ENCODE results near the gene PRSS16. TPM values are rescaled to one million over a fixed set of nuclear protein-coding genes. Genes with fewer than 3 reads are reported as not detected.
"Not testable (repeated sequence)": the region's sequence is repeated elsewhere in the genome, so short reads cannot be mapped to it uniquely, and the experiment has no call there.

PRSS16 gene
- total RNA-seq, 1 experiment from 2014 or later, result 32.5 TPM

- intact Hi-C loops (cut with micrococcal nuclease; ENCODE audit: unreplicated experiment), result loop anchor here (1.0 to 10.0 kb wide), 5 partner anchors 17 to 681 kb away; no protein-coding TSS in a partner anchor
- no TSS peak for BruUV-seq (replicated peaks)
- Histone ChIP-seq H2AFZ (peak overlapping the region; percentile 90), H3K36me3 (ENCODE audit: low read depth) (no peaks in the 10 kb centered on the region), H3K27ac (0 out of 2 replicates have a peak overlapping the region, but pooled peaks have one; percentile 12), H3K4me3 (peak overlapping the region; percentile 73), H4K20me1 (ENCODE audit: insufficient read depth) (no peaks in the 10 kb centered on the region), H3K9me2 (ENCODE audit: insufficient read depth) (no peaks in the 10 kb centered on the region), H3K9me3 (ENCODE audit: insufficient read depth, low read depth) (no peaks in the 10 kb centered on the region), H3K4me1 (replicated peaks; ENCODE audit: insufficient read depth) (0 out of 2 replicates have a peak, but pooled peaks cover 4% of the 10 kb centered on the region), H3K27me3 (ENCODE audit: insufficient read depth, low read depth) (no peaks in the 10 kb centered on the region), H3K4me2 (peak overlapping the region; percentile 73), H3F3A (ENCODE audit: insufficient read depth, low read depth) (peaks cover 29% of the 10 kb centered on the region), H3K79me2 (ENCODE audit: low read depth) (no peaks in the 10 kb centered on the region)
- CTCF ChIA-PET, result no interaction called here
- DNase-seq, result peak in 1 of 2 experiments; percentile 45
- TF ChIP-seq EZH2 (IDR thresholded peaks at IDR 0.05; ENCODE audit: low read depth) (no peak), CTCF (conservative IDR thresholded peaks at IDR 0.05) (no peak)
- POLR2A ChIA-PET (ENCODE audit: unreplicated experiment), result no interaction called here
Observed at GRCh38 chr6:27214126-27214601, 33.3 kb upstream of the PRSS16 start.

- no TSS peak for BruUV-seq (replicated peaks)
- no peak overlapping the region for H3K27ac ChIP-seq
- intact Hi-C loops (cut with micrococcal nuclease; ENCODE audit: unreplicated experiment), result loop anchor here (10.0 kb wide), 2 partner anchors 288 to 468 kb away; no protein-coding TSS in a partner anchor
Observed at GRCh38 chr6:27216874-27217273, 30.6 kb upstream of the PRSS16 start.

GRCh38 chr6:27222971-27223370 lies 24.5 kb upstream of the PRSS16 start:
- H3K27me3 ChIP-seq (ENCODE audit: insufficient read depth, low read depth); H2AFZ ChIP-seq; H3K79me2 ChIP-seq (ENCODE audit: low read depth); H3K4me2 ChIP-seq; POLR2A ChIA-PET (ENCODE audit: unreplicated experiment); H3K9me3 ChIP-seq (ENCODE audit: insufficient read depth, low read depth); H3K27ac ChIP-seq; H3K4me1 ChIP-seq (replicated peaks; ENCODE audit: insufficient read depth); H3K36me3 ChIP-seq (ENCODE audit: low read depth); intact Hi-C loops (cut with micrococcal nuclease; ENCODE audit: unreplicated experiment); DNase-seq; BruUV-seq (replicated peaks); H3K9me2 ChIP-seq (ENCODE audit: insufficient read depth); H3K4me3 ChIP-seq; H3F3A ChIP-seq (ENCODE audit: insufficient read depth, low read depth); H4K20me1 ChIP-seq (ENCODE audit: insufficient read depth): not testable (repeated sequence)
- CTCF ChIA-PET, result interaction anchor here (0.6 kb wide), 1 partner anchor 93 kb away, joined by 3 read pairs; no protein-coding TSS in a partner anchor

More at GRCh38 chr6:27216874-27217273, 30.6 kb upstream of the PRSS16 start:
- no peak overlapping the region for H2AFZ ChIP-seq
- no peaks in the 10 kb centered on the region for H3K9me3 ChIP-seq (ENCODE audit: insufficient read depth, low read depth)
- CTCF ChIA-PET, result no interaction called here
- H3K36me3 ChIP-seq (ENCODE audit: low read depth), result no peaks in the 10 kb centered on the region
- no peaks in the 10 kb centered on the region for H3K79me2 ChIP-seq (ENCODE audit: low read depth)
- H3F3A ChIP-seq (ENCODE audit: insufficient read depth, low read depth), result peaks cover 29% of the 10 kb centered on the region
- H3K4me3 ChIP-seq, result no peak overlapping the region
- no peaks in the 10 kb centered on the region for H3K27me3 ChIP-seq (ENCODE audit: insufficient read depth, low read depth)
- DNase-seq, result no peak
- POLR2A ChIA-PET (ENCODE audit: unreplicated experiment), result no interaction called here
- H3K4me1 ChIP-seq (replicated peaks; ENCODE audit: insufficient read depth), result 0 out of 2 replicates have a peak, but pooled peaks cover 4% of the 10 kb centered on the region
- no peaks in the 10 kb centered on the region for H3K9me2 ChIP-seq (ENCODE audit: insufficient read depth)
- TF ChIP-seq CTCF (conservative IDR thresholded peaks at IDR 0.05), result no peak
- no peak for TF ChIP-seq EZH2 (IDR thresholded peaks at IDR 0.05; ENCODE audit: low read depth)
- no peak overlapping the region for H3K4me2 ChIP-seq
- no peaks in the 10 kb centered on the region for H4K20me1 ChIP-seq (ENCODE audit: insufficient read depth)

- Histone ChIP-seq H3K4me2 (no peak overlapping the region), H3K27ac (no peak overlapping the region), H3K27me3 (ENCODE audit: insufficient read depth, low read depth) (no peaks in the 10 kb centered on the region), H3K9me3 (ENCODE audit: insufficient read depth, low read depth) (no peaks in the 10 kb centered on the region), H3K4me1 (replicated peaks; ENCODE audit: insufficient read depth) (no peaks in the 10 kb centered on the region), H2AFZ (no peak overlapping the region), H3K9me2 (ENCODE audit: insufficient read depth) (no peaks in the 10 kb centered on the region), H4K20me1 (ENCODE audit: insufficient read depth) (no peaks in the 10 kb centered on the region), H3K36me3 (ENCODE audit: low read depth) (no peaks in the 10 kb centered on the region), H3K79me2 (ENCODE audit: low read depth) (no peaks in the 10 kb centered on the region), H3F3A (ENCODE audit: insufficient read depth, low read depth) (peaks cover 8% of the 10 kb centered on the region; the same call in 1 of the 2 replicates), H3K4me3 (no peak overlapping the region)
- no peak for DNase-seq
- ChIA-PET CTCF (no interaction called here), POLR2A (ENCODE audit: unreplicated experiment) (no interaction called here)
- no TSS peak for BruUV-seq (replicated peaks)
- intact Hi-C loops (cut with micrococcal nuclease; ENCODE audit: unreplicated experiment), result no loop called here
- TF ChIP-seq CTCF (conservative IDR thresholded peaks at IDR 0.05) (no peak), EZH2 (IDR thresholded peaks at IDR 0.05; ENCODE audit: low read depth) (no peak)
Observed at GRCh38 chr6:27224729-27225128, 22.8 kb upstream of the PRSS16 start.
